ENCODE results near the gene ZDHHC13. TPM values are rescaled to one million over a fixed set of nuclear protein-coding genes. Genes with fewer than 3 reads are reported as not detected.
A peak's percentile ranks its signal among the peaks of the same experiment; 100 is the strongest.

ZDHHC13 gene
- total and polyA plus RNA-seq, 9 of the 15 experiments (the other 6 are each of a cell fraction or from before 2014, with no cell fraction given) = 4.7 to 18.6 (median 10.0) TPM

DNA sequence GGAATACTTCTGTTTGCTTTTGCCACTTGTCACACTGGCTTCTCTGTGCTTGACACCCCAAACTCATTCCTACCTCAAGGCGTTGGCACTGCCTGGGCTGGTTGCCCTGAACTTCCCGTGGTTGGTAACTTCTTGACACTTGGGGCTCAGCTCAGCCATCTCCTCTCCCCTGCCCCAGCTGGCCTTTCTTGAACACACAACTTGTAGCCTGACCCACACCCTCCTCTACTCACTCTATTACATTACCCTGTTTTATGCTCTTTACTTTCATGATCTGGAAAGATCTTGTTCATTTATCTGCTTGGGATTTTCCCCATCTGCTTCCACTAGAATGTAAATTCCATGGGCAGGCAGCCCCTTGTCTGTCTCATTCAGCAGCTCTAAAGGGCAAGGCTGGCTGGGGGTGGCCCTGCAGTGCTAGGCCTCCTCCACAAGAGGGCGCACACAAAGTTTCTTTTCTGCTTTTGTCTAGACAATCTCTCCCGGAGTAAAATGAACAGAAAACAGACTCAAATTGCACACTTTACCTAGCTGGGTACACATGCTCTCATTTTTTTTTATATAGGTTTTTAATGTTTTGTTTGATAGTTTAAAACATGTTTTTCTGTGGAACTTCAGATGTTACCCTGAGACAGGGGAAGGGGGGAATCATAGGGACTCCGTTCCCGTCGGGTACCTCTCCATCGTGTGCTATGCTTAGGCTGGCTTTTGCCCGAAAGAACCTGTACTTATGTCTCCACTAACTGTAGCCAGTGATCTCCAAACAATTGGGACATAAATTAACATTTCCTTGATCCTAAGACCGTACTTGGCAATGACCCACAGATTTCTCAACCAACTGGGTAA lies 40.0 kb upstream of the ZDHHC13 start (continued):
- TF ChIP-seq RCOR1 (IDR thresholded peaks at IDR 0.05; ENCODE audit: borderline replicate concordance in 1 of 2, low read depth in 2 of 2, low read length in 2 of 2) (0 out of 4 replicates have a peak, but pooled peaks of 1 of the 2 experiments have one; percentile 24), SMC3 (conservative IDR thresholded peaks at IDR 0.05; ENCODE audit: insufficient read depth, low read depth, low read length) (peak; percentile 62; the same call in 1 of the 2 replicates), KLF16 (IDR thresholded peaks at IDR 0.05) (0 out of 2 replicates have a peak, but pooled peaks have one; percentile 55), ZNF124 (CRISPR knock-in tag; IDR thresholded peaks at IDR 0.05) (no peak)
- TF ChIP-seq, protein P1, sequence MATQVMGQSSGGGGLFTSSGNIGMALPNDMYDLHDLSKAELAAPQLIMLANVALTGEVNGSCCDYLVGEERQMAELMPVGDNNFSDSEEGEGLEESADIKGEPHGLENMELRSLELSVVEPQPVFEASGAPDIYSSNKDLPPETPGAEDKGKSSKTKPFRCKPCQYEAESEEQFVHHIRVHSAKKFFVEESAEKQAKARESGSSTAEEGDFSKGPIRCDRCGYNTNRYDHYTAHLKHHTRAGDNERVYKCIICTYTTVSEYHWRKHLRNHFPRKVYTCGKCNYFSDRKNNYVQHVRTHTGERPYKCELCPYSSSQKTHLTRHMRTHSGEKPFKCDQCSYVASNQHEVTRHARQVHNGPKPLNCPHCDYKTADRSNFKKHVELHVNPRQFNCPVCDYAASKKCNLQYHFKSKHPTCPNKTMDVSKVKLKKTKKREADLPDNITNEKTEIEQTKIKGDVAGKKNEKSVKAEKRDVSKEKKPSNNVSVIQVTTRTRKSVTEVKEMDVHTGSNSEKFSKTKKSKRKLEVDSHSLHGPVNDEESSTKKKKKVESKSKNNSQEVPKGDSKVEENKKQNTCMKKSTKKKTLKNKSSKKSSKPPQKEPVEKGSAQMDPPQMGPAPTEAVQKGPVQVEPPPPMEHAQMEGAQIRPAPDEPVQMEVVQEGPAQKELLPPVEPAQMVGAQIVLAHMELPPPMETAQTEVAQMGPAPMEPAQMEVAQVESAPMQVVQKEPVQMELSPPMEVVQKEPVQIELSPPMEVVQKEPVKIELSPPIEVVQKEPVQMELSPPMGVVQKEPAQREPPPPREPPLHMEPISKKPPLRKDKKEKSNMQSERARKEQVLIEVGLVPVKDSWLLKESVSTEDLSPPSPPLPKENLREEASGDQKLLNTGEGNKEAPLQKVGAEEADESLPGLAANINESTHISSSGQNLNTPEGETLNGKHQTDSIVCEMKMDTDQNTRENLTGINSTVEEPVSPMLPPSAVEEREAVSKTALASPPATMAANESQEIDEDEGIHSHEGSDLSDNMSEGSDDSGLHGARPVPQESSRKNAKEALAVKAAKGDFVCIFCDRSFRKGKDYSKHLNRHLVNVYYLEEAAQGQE (IDR thresholded peaks at IDR 0.05; ENCODE audit: borderline replicate concordance) = peak; percentile 45; the same call in 1 of the 2 replicates
- TF ChIP-seq, protein P1 (CRISPR knock-in tag; IDR thresholded peaks at IDR 0.05; ENCODE audit: low read depth) = no peak

All from K562 (cell line).